Measurements from ENCODE around the gene PCK2.

The PCK2 gene

DNA sequence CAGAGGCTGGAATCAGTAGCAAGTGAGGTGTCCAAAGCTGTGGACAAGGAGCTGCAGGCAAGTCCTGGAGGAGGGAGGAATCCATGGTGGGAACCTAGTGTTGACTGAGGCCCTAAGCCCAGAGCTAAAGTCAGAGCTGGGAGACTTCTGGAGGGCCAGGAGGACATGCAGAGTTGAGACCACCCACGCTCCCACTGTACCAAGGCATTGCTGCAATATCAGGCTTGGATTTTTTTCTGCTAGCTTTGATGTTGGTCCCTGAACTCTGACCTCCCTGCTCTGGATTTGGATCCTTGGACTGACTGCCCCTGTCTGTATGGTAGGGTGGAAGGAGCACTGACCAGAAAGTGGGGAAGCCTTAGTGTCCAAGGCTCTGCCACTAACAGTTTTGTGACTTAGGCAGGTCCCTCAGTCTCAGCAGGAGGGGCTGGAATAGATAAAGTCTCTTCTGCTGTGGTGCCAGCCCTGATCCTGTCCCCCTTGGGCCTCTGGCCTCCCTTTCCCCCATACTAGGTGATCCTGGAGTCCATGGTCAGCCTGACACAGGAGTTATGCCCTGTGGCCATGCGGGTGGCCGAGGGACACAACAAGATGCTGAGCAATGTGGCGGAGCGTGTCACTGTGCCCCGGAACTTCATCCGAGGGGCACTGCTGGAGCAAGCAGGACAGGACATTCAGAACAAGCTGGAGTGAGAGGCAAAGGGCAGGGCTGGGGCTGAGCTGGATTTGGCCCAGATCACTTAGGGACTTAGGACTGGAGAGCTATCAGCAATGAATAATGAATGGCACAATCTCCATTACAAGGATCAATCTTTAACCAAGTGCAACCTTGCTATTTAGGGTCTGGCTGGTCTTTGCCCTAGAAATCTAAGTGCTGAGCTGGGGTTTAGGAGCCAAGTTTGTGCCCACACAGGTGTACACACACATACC, 32.9 kb upstream of the PCK2 start:
- in situ Hi-C loops (cut with MboI; ENCODE audit: low sequenced_read_pairs) = no loop called here

DNA sequence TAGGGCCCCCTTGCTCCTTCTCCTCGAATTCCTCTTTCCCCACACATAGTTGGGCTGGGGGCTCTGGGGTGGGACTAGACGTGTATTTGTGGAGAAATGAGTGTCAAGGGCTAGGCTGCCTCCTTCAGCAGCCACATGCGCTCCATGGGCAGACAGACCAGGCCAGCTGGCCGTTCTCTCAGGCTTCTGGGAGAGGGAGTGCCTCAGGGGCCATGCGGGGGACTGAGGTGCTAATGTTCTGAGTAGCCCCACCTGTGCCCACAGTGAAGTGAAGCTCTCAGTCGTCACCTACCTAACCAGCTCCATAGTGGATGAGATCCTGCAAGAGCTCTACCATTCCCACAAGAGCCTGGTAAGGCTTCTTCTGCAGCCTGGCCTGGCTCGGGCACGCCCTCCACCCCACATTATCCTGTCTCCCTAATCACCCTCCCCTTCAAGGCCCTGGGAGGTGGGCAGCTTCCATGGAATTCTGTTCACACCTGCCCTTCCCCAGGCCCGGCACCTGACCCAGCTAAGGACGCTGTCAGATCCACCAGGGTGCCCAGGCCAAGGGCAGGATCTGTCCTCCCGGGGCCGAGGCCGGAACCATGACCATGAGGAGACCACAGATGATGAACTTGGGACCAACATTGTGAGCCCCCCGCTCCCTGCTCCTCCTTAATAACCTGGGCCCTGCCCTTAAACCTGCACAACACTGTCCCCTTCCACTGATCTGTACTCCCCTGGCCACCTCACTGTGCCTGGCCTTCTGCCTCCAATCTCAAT, 31.7 kb upstream of the PCK2 start:
- in situ Hi-C loops (cut with MboI; ENCODE audit: low sequenced_read_pairs) = no loop called here

DNA sequence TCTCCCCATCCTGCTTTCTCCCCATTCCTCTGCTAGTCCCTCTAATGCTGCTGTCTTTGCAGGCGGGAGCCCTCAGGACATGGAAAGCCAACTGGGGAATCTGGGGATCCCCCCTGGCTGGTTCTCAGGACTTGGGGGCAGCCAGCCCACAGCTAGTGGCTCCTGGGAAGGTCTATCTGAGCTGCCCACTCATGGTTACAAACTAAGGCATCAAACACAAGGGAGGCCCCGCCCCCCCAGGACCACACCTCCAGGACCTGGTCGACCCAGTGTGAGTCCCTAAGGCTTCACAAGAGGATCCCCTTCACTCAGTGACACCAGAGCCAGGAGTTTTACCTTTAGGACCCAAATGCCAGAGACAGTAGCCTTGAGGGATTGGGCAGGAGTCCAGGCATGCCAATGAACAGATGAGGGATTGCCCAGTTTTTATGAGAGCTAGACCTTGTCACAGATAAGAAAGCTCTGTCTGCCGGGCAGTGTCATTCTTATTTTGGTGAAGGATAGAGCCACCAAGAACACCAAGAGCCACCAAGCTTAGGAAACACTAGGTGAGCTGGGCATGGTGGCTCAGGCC, 30.8 kb upstream of the PCK2 start:
- in situ Hi-C loops (cut with MboI; ENCODE audit: low sequenced_read_pairs) = no loop called here

- in situ Hi-C loops (cut with MboI; ENCODE audit: low sequenced_read_pairs) = no loop called here
Observed at GRCh38 chr14:24064091-24064795, 29.9 kb upstream of the PCK2 start.

- in situ Hi-C loops (cut with MboI; ENCODE audit: low sequenced_read_pairs) = no loop called here
Observed at GRCh38 chr14:24064856-24065255, 29.3 kb upstream of the PCK2 start.

DNA sequence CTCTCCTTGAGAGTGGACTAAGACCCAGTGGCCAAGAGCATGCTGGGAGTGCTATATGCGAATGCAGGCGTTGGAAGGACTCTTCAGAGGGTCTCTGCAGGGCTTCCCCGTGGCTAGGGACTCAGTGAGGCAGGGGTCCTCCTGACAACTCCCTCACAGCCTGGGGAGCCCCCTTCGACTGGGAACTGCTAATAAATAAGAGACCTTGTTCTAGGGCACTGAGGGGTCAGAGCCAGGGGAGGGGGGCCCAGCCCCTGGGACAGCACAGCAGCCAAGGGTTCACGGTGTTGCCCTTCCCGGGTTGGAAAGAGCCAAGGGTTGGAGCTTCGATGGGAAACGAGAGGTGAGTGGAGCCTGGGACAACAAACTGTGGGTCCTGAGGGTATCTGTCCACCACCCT, 28.7 kb upstream of the PCK2 start:
- in situ Hi-C loops (cut with MboI; ENCODE audit: low sequenced_read_pairs) = no loop called here

- in situ Hi-C loops (cut with MboI; ENCODE audit: low sequenced_read_pairs) = no loop called here
Observed at GRCh38 chr14:24066496-24067132, 27.5 kb upstream of the PCK2 start.

GRCh38 chr14:24067133-24068082, 26.7 kb upstream of the PCK2 start:
- in situ Hi-C loops (cut with MboI; ENCODE audit: low sequenced_read_pairs) = no loop called here

GRCh38 chr14:24068711-24069410, 25.2 kb upstream of the PCK2 start:
- in situ Hi-C loops (cut with MboI; ENCODE audit: low sequenced_read_pairs) = no loop called here

DNA sequence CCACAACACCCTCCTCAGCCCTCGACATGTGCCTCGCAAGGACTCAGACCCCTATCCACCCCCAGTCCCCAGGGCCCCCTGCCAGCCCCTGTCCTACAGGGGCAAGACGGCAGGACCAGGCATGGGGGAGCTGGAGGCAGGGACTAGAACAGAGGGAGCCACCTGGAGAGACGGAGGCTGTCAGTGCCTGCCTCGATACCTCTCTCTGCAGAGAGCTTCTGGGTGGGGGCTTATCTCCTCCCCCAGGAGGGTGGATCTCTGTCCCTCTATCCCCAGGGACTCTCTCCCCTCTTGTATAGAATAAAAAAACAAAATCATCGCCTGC, 24.7 kb upstream of the PCK2 start:
- in situ Hi-C loops (cut with MboI; ENCODE audit: low sequenced_read_pairs) = no loop called here

GRCh38 chr14:24070285-24071143, 23.6 kb upstream of the PCK2 start:
- in situ Hi-C loops (cut with MboI; ENCODE audit: low sequenced_read_pairs) = no loop called here

- in situ Hi-C loops (cut with MboI; ENCODE audit: low sequenced_read_pairs) = no loop called here
Observed at GRCh38 chr14:24071144-24071697, 22.9 kb upstream of the PCK2 start, which contains the start of gene CPNE6. Gene CPNE6, plus strand, starts transcription at chr14:24071562. Its CDS starts 1,375 bp downstream, at chr14:24072937.

- in situ Hi-C loops (cut with MboI; ENCODE audit: low sequenced_read_pairs) = no loop called here
Observed at GRCh38 chr14:24071836-24072430, 22.2 kb upstream of the PCK2 start.

GRCh38 chr14:24072436-24072835, 21.7 kb upstream of the PCK2 start:
- in situ Hi-C loops (cut with MboI; ENCODE audit: low sequenced_read_pairs) = no loop called here

DNA sequence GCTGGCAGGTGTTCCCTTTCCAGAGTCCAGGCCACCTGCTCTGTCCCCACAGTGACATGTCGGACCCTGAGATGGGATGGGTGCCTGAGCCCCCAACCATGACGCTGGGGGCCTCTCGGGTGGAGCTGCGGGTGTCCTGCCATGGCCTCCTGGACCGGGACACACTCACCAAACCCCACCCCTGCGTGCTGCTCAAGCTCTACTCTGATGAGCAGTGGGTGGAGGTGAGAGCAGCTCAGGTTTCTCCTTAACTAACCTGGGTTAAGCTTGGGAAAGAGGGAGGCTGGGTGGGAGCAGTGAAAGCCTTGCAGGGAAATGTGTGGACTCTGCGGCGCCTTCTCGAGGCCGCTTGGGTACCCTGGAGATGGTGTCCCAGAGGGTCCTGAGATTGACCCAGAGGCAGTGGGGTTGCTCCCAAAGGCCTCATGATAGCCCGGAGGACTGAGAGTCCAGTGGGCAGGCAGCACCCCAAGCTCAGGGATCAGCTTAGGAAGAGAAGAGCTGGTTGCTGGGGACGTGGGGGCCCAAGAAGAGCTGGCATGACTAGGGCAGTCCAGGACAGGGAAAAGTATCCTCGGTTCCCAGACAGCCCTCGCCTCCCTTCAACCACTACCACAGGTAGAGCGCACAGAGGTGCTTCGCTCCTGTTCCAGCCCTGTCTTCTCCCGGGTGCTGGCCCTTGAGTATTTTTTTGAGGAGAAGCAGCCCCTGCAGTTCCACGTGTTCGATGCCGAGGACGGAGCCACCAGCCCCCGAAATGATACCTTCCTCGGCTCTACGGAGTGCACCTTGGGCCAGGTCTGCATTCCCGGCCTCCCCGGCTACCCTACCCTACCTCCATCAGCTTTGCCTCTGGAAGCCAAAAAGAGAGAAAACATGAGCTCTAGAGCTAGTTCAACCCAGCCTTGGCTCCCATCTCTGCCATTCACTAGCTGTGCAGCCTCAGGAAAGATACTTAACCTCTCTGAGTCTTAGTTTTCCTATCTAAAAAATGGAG, 20.9 kb upstream of the PCK2 start:
- in situ Hi-C loops (cut with MboI; ENCODE audit: low sequenced_read_pairs) = no loop called here
